NK-92 treated with Interleukin-12 subunit alpha and Interleukin-12 subunit beta, amount 100 ng/mL, for 24 hours (cell line): ENCODE data around the gene CCDC69.
"Not testable (repeated sequence)": the region's sequence is repeated elsewhere in the genome, so short reads cannot be mapped to it uniquely, and the experiment has no call there.

ENCODE experiments used
- DNase-seq: peaks from one replicate; lab custom pipeline; 2025; lab: John Stamatoyannopoulos, UW

CCDC69 gene

GRCh38 chr5:151192626-151193025 lies 31.3 kb downstream of the CCDC69 start:
- DNase-seq, result no peak

- DNase-seq, result no peak
These were observed 32.2 kb downstream of the CCDC69 start for GRCh38 chr5:151191661-151192060.

GRCh38 chr5:151189151-151189550 lies 34.7 kb downstream of the CCDC69 start:
- no peak for DNase-seq

GRCh38 chr5:151186538-151186937 lies 37.4 kb downstream of the CCDC69 start:
- no peak for DNase-seq

- DNase-seq, result no peak
These were observed 37.8 kb downstream of the CCDC69 start for GRCh38 chr5:151186052-151186451.

- DNase-seq, result no peak
These were observed 39.4 kb downstream of the CCDC69 start for GRCh38 chr5:151184316-151185042.

GRCh38 chr5:151183456-151184245 lies 40.2 kb downstream of the CCDC69 start:
- no peak for DNase-seq

- no peak for DNase-seq
These were observed 40.9 kb downstream of the CCDC69 start for GRCh38 chr5:151182976-151183375.

GRCh38 chr5:151182524-151182900 lies 41.4 kb downstream of the CCDC69 start:
- DNase-seq, result no peak

GRCh38 chr5:151181818-151182523 lies 41.9 kb downstream of the CCDC69 start:
- no peak for DNase-seq

- DNase-seq, result no peak
These were observed 43.6 kb downstream of the CCDC69 start for GRCh38 chr5:151180291-151180690.

- no peak for DNase-seq
These were observed 44.4 kb downstream of the CCDC69 start for GRCh38 chr5:151179489-151179840.

GRCh38 chr5:151178777-151179488 lies 45.0 kb downstream of the CCDC69 start:
- no peak for DNase-seq

- DNase-seq, result no peak
These were observed 45.5 kb downstream of the CCDC69 start for GRCh38 chr5:151178372-151178771.

GRCh38 chr5:151176268-151176667 lies 47.6 kb downstream of the CCDC69 start:
- DNase-seq, result not testable (repeated sequence)

GRCh38 chr5:151174612-151175101 lies 49.2 kb downstream of the CCDC69 start:
- no peak for DNase-seq

- no peak for DNase-seq
These were observed 49.9 kb downstream of the CCDC69 start for GRCh38 chr5:151173711-151174611.

- no peak for DNase-seq
These were observed 52.4 kb downstream of the CCDC69 start for GRCh38 chr5:151171529-151171928.

GRCh38 chr5:151168602-151169344 lies 55.1 kb downstream of the CCDC69 start:
- no peak for DNase-seq

- no peak for DNase-seq
These were observed 56.9 kb downstream of the CCDC69 start for GRCh38 chr5:151167022-151167421.
